ENCODE measurements around the gene PTPRN2.

- TF ChIP-seq CTCF (IDR thresholded peaks at IDR 0.05) = no peak
- TF ChIP-seq POLR2AphosphoS5 (IDR thresholded peaks at IDR 0.05) = no peak
- no peak for TF ChIP-seq POLR2A (IDR thresholded peaks at IDR 0.05)
- no peak for TF ChIP-seq EP300 (IDR thresholded peaks at IDR 0.05)
Observed at GRCh38 chr7:158125091-158125490, 462.5 kb downstream of the PTPRN2 start.

All from sigmoid colon (tissue), 4 donors.